GM23338 (cell line): ENCODE measurements around the gene HCAR1. TPM values are rescaled to one million over a fixed set of nuclear protein-coding genes. Genes with fewer than 3 reads are reported as not detected.

Experiments used
- ATAC-seq: fragments of 200-7000 bp; cut with Tn5 transposase; 3 replicates; pipeline ENCODE4 v1.9.1; 2020
- DNase-seq: peaks from one replicate; pipeline ENCODE4 v3.0.0-alpha.2; 2015; ENCODE audit warnings: low spot score
- H2AFZ ChIP-seq: fragments of 200-600 bp; sonication (generic); 2 replicates; pipeline ENCODE4 v1.8.0; 2016; ENCODE audit warnings: antibody characterized with exemption, mild to moderate bottlenecking, moderate library complexity
- H3F3A ChIP-seq: fragments of 200-600 bp; sonication (generic); replicated peaks from 2 replicates; pipeline ENCODE4 v1.8.0; 2017; ENCODE audit warnings: antibody characterized with exemption, mixed run types, low read depth
- H3K27ac ChIP-seq: fragments of 200-600 bp; sonication (generic); 2 replicates; pipeline ENCODE4 v1.6.1; 2016; ENCODE audit warnings: low read depth
- H3K27me3 ChIP-seq: fragments of 200-600 bp; sonication (generic); 2 replicates; pipeline ENCODE4 v1.8.0; 2016; ENCODE audit warnings: mild to moderate bottlenecking, mixed run types, moderate library complexity; ENCODE audit not compliant: insufficient read depth
- H3K36me3 ChIP-seq: fragments of 200-600 bp; sonication (generic); 2 replicates; pipeline ENCODE4 v1.8.0; 2016; ENCODE audit warnings: mild to moderate bottlenecking; ENCODE audit not compliant: insufficient read depth
- H3K4me1 ChIP-seq: fragments of 200-600 bp; sonication (generic); 2 replicates; pipeline ENCODE4 v1.8.0; 2016; ENCODE audit warnings: mild to moderate bottlenecking, moderate library complexity; ENCODE audit not compliant: insufficient read depth
- H3K4me2 ChIP-seq: fragments of 200-600 bp; sonication (generic); 2 replicates; pipeline ENCODE4 v1.7.1; 2017; ENCODE audit warnings: mixed run types
- H3K4me3 ChIP-seq: fragments of 200-600 bp; sonication (generic); 2 replicates; pipeline ENCODE4 v1.6.1; 2016; ENCODE audit warnings: mixed run types
- H3K79me2 ChIP-seq: fragments of 200-600 bp; sonication (generic); replicated peaks from 2 replicates; pipeline ENCODE4 v1.8.0; 2017; ENCODE audit warnings: mild to moderate bottlenecking; ENCODE audit not compliant: insufficient read depth
- H3K9me2 ChIP-seq: fragments of 200-600 bp; sonication (generic); 2 replicates; pipeline ENCODE4 v1.8.0; 2017; ENCODE audit not compliant: insufficient read depth
- H4K20me1 ChIP-seq: fragments of 200-600 bp; sonication (generic); replicated peaks from 2 replicates; pipeline ENCODE4 v1.8.0; 2017; ENCODE audit warnings: mild to moderate bottlenecking; ENCODE audit not compliant: insufficient read depth
- H3K27ac Mint-ChIP-seq: 2 replicates; pipeline ENCODE4 v1.8.0; 2020; ENCODE audit warnings: inconsistent platforms, mild to moderate bottlenecking, moderate library complexity, mixed read lengths
- H3K27me3 Mint-ChIP-seq: 3 replicates; pipeline ENCODE4 v1.8.0; 2022; ENCODE audit warnings: low read depth, mild to moderate bottlenecking, moderate library complexity, mixed read lengths, inconsistent platforms; ENCODE audit not compliant: insufficient read depth, poor library complexity
- H3K36me3 Mint-ChIP-seq: 3 replicates; pipeline ENCODE4 v1.8.0; 2021; ENCODE audit warnings: low read depth, mild to moderate bottlenecking, inconsistent platforms, moderate library complexity, mixed read lengths
- H3K4me1 Mint-ChIP-seq: 3 replicates; pipeline ENCODE4 v1.8.0; 2020; ENCODE audit warnings: mild to moderate bottlenecking, inconsistent platforms, mixed read lengths
- H3K4me3 Mint-ChIP-seq: 3 replicates; pipeline ENCODE4 v1.8.0; 2021; ENCODE audit warnings: moderate library complexity, mild to moderate bottlenecking, inconsistent platforms, mixed read lengths
- H3K9me3 Mint-ChIP-seq: 3 replicates; pipeline ENCODE4 v1.8.0; 2020; ENCODE audit warnings: moderate library complexity, mild to moderate bottlenecking, inconsistent platforms, mixed read lengths
- CREB1 ChIP-seq: fragments of 250-450 bp; sonication (Bioruptor Pico); IDR thresholded peaks from 2 replicates; pipeline ENCODE4 v1.5.0; 2020; ENCODE audit warnings: low read depth, mild to moderate bottlenecking, moderate library complexity
- ETS1 ChIP-seq: IDR thresholded peaks from 2 replicates; pipeline ENCODE4 v1.6.1; 2016; ENCODE audit warnings: antibody characterized with exemption
- EZH2 ChIP-seq: fragments of 200-600 bp; sonication (generic); IDR thresholded peaks from one replicate; pipeline ENCODE4 v1.8.0; 2017; ENCODE audit warnings: antibody characterized with exemption, mild to moderate bottlenecking, low read depth; ENCODE audit not compliant: unreplicated experiment
- EZH2phosphoT487 ChIP-seq: fragments of 200-600 bp; sonication (generic); IDR thresholded peaks from one replicate; pipeline ENCODE4 v1.8.1; 2018; ENCODE audit warnings: antibody characterized with exemption; ENCODE audit not compliant: unreplicated experiment
- JUNB ChIP-seq: IDR thresholded peaks from one replicate; pipeline ENCODE4 v1.6.1; 2016; ENCODE audit warnings: antibody characterized with exemption; ENCODE audit not compliant: unreplicated experiment
- NANOG ChIP-seq: IDR thresholded peaks from 2 replicates; pipeline ENCODE4 v1.6.1; 2016; ENCODE audit warnings: antibody characterized with exemption, borderline replicate concordance
- POLR2AphosphoS5 ChIP-seq: IDR thresholded peaks from 2 replicates; pipeline ENCODE4 v1.6.1; 2016; ENCODE audit warnings: antibody characterized with exemption, low read depth
- STAT1 ChIP-seq: IDR thresholded peaks from one replicate; pipeline ENCODE4 v1.6.1; 2016; ENCODE audit warnings: antibody characterized with exemption; ENCODE audit not compliant: unreplicated experiment
- ZNF114 ChIP-seq: fragments of 250-450 bp; sonication (Bioruptor Pico); IDR thresholded peaks from 2 replicates; pipeline ENCODE4 v1.5.0; 2020; ENCODE audit warnings: mild to moderate bottlenecking, moderate library complexity
- ZNF331 ChIP-seq: fragments of 250-450 bp; sonication (Bioruptor Pico); IDR thresholded peaks from 2 replicates; pipeline ENCODE4 v1.5.0; 2020; ENCODE audit warnings: low read depth, mild to moderate bottlenecking, moderate library complexity
- polyA plus RNA-seq: library from polyadenylated mRNA; unstranded; fragments of >200 nt; fragmentation: Nextera tagmentation; extraction: Ambion mirVana; gene quantifications from 2 replicates; pipeline ENCODE4 v1.2.1, GENCODE V29; 2016
- total RNA-seq: library from RNA; depleted of rRNA; stranded (reverse); fragments of >200 nt; shearing (Covaris generic); gene quantifications from 2 replicates; pipeline ENCODE4 v1.2.3, GENCODE V29; 2014
- TF ChIP-seq, protein P1 (sequence below): fragments of 250-450 bp; sonication (Bioruptor Pico); IDR thresholded peaks from 2 replicates; pipeline ENCODE4 v1.5.0; 2020; ENCODE audit warnings: mild to moderate bottlenecking, moderate library complexity
- TF ChIP-seq, protein P2 (sequence below), 2 experiments: fragments of 200-600 bp in 1 of 2; sonication (generic) in 1 of 2; conservative IDR thresholded peaks; 2 replicates each; pipeline versions ENCODE4 v1.5.1 to v1.6.1; 2016 to 2017; ENCODE audit warnings: antibody characterized with exemption in 2 of 2, low read depth in 2 of 2, mild to moderate bottlenecking in 2 of 2, moderate library complexity in 1 of 2
- TF ChIP-seq, protein P3 (sequence below): IDR thresholded peaks from one replicate; pipeline ENCODE4 v1.6.1; 2018; ENCODE audit warnings: antibody characterized with exemption; ENCODE audit not compliant: unreplicated experiment

Gene HCAR1
- total and polyA plus RNA-seq, 2 experiments from 2014 or later = 0.17 TPM; not detected in 1

DNA sequence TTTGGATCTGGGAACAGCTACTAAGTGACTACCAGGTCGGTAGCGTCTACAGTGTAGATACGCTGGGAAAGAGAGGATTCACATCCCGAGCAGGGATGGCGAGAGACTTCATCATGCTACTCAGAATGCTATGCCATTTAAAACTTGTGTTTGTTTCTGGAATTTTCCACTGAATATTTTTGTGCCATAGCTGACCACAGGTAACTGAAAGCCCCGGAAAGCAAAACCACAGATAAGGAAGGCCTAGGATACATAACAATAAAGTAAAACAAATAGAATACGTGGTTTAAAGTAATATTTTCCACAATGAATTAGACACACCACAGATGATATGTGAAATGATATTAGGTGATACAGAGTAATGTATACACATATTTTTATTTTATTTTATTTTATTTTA is 7.9 kb upstream of the HCAR1 start:
- Mint-ChIP-seq H3K4me3 (no peak overlapping the region), H3K4me1 (no peaks in the 10 kb centered on the region)

More for the DNA sequence above, 7.9 kb upstream of the HCAR1 start:
- Histone ChIP-seq H3K27me3 (no peaks in the 10 kb centered on the region), H3K27ac (no peak overlapping the region), H3K4me3 (no peak overlapping the region), H3K4me2 (no peak overlapping the region), H3K36me3 (no peaks in the 10 kb centered on the region), H3K9me2 (no peaks in the 10 kb centered on the region), H3K4me1 (no peaks in the 10 kb centered on the region), H3K79me2 (no peaks in the 10 kb centered on the region), H4K20me1 (no peaks in the 10 kb centered on the region), H2AFZ (no peak overlapping the region), H3F3A (no peaks in the 10 kb centered on the region)
- no peak for DNase-seq
- Mint-ChIP-seq H3K9me3 (peaks cover 2% of the 10 kb centered on the region; the same call in 2 of the 3 replicates), H3K27me3 (peaks cover 4% of the 10 kb centered on the region), H3K27ac (no peak overlapping the region), H3K36me3 (no peaks in the 10 kb centered on the region)
- no peak for ATAC-seq
- TF ChIP-seq, protein P1, sequence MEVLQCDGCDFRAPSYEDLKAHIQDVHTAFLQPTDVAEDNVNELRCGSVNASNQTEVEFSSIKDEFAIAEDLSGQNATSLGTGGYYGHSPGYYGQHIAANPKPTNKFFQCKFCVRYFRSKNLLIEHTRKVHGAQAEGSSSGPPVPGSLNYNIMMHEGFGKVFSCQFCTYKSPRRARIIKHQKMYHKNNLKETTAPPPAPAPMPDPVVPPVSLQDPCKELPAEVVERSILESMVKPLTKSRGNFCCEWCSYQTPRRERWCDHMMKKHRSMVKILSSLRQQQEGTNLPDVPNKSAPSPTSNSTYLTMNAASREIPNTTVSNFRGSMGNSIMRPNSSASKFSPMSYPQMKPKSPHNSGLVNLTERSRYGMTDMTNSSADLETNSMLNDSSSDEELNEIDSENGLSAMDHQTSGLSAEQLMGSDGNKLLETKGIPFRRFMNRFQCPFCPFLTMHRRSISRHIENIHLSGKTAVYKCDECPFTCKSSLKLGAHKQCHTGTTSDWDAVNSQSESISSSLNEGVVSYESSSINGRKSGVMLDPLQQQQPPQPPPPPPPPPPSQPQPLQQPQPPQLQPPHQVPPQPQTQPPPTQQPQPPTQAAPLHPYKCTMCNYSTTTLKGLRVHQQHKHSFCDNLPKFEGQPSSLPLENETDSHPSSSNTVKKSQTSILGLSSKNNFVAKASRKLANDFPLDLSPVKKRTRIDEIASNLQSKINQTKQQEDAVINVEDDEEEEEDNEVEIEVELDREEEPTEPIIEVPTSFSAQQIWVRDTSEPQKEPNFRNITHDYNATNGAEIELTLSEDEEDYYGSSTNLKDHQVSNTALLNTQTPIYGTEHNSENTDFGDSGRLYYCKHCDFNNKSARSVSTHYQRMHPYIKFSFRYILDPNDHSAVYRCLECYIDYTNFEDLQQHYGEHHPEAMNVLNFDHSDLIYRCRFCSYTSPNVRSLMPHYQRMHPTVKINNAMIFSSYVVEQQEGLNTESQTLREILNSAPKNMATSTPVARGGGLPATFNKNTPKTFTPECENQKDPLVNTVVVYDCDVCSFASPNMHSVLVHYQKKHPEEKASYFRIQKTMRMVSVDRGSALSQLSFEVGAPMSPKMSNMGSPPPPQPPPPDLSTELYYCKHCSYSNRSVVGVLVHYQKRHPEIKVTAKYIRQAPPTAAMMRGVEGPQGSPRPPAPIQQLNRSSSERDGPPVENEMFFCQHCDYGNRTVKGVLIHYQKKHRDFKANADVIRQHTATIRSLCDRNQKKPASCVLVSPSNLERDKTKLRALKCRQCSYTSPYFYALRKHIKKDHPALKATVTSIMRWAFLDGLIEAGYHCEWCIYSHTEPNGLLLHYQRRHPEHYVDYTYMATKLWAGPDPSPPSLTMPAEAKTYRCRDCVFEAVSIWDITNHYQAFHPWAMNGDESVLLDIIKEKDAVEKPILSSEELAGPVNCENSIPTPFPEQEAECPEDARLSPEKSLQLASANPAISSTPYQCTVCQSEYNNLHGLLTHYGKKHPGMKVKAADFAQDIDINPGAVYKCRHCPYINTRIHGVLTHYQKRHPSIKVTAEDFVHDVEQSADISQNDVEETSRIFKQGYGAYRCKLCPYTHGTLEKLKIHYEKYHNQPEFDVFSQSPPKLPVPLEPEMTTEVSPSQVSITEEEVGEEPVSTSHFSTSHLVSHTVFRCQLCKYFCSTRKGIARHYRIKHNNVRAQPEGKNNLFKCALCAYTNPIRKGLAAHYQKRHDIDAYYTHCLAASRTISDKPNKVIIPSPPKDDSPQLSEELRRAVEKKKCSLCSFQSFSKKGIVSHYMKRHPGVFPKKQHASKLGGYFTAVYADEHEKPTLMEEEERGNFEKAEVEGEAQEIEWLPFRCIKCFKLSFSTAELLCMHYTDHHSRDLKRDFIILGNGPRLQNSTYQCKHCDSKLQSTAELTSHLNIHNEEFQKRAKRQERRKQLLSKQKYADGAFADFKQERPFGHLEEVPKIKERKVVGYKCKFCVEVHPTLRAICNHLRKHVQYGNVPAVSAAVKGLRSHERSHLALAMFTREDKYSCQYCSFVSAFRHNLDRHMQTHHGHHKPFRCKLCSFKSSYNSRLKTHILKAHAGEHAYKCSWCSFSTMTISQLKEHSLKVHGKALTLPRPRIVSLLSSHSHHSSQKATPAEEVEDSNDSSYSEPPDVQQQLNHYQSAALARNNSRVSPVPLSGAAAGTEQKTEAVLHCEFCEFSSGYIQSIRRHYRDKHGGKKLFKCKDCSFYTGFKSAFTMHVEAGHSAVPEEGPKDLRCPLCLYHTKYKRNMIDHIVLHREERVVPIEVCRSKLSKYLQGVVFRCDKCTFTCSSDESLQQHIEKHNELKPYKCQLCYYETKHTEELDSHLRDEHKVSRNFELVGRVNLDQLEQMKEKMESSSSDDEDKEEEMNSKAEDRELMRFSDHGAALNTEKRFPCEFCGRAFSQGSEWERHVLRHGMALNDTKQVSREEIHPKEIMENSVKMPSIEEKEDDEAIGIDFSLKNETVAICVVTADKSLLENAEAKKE = no peak
- no peak for TF ChIP-seq ZNF331 (CRISPR knock-in tag)
- TF ChIP-seq ZNF114 (CRISPR knock-in tag) = no peak
- TF ChIP-seq JUNB = no peak
- no peak for TF ChIP-seq NANOG
- TF ChIP-seq EZH2 = no peak
- TF ChIP-seq, protein P2, sequence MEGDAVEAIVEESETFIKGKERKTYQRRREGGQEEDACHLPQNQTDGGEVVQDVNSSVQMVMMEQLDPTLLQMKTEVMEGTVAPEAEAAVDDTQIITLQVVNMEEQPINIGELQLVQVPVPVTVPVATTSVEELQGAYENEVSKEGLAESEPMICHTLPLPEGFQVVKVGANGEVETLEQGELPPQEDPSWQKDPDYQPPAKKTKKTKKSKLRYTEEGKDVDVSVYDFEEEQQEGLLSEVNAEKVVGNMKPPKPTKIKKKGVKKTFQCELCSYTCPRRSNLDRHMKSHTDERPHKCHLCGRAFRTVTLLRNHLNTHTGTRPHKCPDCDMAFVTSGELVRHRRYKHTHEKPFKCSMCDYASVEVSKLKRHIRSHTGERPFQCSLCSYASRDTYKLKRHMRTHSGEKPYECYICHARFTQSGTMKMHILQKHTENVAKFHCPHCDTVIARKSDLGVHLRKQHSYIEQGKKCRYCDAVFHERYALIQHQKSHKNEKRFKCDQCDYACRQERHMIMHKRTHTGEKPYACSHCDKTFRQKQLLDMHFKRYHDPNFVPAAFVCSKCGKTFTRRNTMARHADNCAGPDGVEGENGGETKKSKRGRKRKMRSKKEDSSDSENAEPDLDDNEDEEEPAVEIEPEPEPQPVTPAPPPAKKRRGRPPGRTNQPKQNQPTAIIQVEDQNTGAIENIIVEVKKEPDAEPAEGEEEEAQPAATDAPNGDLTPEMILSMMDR (conservative IDR thresholded peaks at IDR 0.05; ENCODE audit: low read depth in 2 of 2) = no peak
- TF ChIP-seq, protein P3, sequence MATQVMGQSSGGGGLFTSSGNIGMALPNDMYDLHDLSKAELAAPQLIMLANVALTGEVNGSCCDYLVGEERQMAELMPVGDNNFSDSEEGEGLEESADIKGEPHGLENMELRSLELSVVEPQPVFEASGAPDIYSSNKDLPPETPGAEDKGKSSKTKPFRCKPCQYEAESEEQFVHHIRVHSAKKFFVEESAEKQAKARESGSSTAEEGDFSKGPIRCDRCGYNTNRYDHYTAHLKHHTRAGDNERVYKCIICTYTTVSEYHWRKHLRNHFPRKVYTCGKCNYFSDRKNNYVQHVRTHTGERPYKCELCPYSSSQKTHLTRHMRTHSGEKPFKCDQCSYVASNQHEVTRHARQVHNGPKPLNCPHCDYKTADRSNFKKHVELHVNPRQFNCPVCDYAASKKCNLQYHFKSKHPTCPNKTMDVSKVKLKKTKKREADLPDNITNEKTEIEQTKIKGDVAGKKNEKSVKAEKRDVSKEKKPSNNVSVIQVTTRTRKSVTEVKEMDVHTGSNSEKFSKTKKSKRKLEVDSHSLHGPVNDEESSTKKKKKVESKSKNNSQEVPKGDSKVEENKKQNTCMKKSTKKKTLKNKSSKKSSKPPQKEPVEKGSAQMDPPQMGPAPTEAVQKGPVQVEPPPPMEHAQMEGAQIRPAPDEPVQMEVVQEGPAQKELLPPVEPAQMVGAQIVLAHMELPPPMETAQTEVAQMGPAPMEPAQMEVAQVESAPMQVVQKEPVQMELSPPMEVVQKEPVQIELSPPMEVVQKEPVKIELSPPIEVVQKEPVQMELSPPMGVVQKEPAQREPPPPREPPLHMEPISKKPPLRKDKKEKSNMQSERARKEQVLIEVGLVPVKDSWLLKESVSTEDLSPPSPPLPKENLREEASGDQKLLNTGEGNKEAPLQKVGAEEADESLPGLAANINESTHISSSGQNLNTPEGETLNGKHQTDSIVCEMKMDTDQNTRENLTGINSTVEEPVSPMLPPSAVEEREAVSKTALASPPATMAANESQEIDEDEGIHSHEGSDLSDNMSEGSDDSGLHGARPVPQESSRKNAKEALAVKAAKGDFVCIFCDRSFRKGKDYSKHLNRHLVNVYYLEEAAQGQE = no peak
- TF ChIP-seq CREB1 (CRISPR knock-in tag) = no peak
- no peak for TF ChIP-seq EZH2phosphoT487
- TF ChIP-seq STAT1 = no peak
- TF ChIP-seq POLR2AphosphoS5 = no peak
- TF ChIP-seq ETS1 = no peak
